ENCODE data around the gene LRCH4. TPM values are rescaled to one million over a fixed set of nuclear protein-coding genes. Genes with fewer than 3 reads are reported as not detected.

Gene LRCH4
- total and polyA plus RNA-seq, 9 of the 15 experiments (the other 6 are each of a cell fraction or from before 2014, with no cell fraction given) = 0.06 to 63.3 (median 15.0) TPM

DNA sequence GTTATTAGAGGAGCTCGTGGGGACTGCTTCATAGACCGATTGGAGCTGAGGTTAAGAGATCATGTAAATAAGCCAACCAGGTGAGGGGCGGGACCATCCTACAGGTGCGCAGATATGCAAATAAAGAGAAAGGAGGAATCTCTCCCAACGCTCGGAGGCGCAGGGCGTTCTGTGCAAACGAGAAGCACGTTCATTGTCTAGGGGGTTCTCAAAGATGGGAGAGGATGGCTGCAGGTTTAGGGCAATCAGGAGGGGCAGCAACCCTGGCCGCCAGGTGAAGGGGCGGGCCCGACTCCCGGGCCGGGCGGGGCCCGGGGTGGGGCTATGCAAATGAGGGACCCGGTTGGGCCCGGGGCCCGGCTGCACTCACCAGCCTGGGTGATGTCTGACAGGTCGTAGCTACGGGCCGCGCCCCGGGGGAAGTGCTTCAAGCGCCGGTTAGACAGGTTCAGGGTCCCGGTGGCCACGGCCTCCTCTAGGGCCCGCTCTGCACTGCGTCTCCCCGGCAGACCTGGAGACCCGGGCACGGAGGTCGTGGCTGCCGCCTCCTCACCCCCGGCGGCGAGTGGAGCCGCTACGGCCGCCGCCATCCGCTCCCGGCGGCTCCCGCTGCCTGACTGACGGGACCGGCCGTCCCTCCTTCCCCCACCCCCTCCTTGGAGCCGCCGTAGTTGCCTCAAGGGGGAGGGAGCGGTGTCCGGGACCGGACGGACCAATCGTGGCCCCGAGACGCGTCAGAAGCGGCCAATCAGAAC is at the start of gene LRCH4 (continued):
- TF ChIP-seq, protein P1, sequence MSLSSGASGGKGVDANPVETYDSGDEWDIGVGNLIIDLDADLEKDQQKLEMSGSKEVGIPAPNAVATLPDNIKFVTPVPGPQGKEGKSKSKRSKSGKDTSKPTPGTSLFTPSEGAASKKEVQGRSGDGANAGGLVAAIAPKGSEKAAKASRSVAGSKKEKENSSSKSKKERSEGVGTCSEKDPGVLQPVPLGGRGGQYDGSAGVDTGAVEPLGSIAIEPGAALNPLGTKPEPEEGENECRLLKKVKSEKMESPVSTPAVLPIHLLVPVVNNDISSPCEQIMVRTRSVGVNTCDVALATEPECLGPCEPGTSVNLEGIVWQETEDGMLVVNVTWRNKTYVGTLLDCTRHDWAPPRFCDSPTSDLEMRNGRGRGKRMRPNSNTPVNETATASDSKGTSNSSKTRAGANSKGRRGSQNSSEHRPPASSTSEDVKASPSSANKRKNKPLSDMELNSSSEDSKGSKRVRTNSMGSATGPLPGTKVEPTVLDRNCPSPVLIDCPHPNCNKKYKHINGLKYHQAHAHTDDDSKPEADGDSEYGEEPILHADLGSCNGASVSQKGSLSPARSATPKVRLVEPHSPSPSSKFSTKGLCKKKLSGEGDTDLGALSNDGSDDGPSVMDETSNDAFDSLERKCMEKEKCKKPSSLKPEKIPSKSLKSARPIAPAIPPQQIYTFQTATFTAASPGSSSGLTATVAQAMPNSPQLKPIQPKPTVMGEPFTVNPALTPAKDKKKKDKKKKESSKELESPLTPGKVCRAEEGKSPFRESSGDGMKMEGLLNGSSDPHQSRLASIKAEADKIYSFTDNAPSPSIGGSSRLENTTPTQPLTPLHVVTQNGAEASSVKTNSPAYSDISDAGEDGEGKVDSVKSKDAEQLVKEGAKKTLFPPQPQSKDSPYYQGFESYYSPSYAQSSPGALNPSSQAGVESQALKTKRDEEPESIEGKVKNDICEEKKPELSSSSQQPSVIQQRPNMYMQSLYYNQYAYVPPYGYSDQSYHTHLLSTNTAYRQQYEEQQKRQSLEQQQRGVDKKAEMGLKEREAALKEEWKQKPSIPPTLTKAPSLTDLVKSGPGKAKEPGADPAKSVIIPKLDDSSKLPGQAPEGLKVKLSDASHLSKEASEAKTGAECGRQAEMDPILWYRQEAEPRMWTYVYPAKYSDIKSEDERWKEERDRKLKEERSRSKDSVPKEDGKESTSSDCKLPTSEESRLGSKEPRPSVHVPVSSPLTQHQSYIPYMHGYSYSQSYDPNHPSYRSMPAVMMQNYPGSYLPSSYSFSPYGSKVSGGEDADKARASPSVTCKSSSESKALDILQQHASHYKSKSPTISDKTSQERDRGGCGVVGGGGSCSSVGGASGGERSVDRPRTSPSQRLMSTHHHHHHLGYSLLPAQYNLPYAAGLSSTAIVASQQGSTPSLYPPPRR (CRISPR knock-in tag; IDR thresholded peaks at IDR 0.05; ENCODE audit: borderline replicate concordance) = no peak
- TF ChIP-seq, protein P2, sequence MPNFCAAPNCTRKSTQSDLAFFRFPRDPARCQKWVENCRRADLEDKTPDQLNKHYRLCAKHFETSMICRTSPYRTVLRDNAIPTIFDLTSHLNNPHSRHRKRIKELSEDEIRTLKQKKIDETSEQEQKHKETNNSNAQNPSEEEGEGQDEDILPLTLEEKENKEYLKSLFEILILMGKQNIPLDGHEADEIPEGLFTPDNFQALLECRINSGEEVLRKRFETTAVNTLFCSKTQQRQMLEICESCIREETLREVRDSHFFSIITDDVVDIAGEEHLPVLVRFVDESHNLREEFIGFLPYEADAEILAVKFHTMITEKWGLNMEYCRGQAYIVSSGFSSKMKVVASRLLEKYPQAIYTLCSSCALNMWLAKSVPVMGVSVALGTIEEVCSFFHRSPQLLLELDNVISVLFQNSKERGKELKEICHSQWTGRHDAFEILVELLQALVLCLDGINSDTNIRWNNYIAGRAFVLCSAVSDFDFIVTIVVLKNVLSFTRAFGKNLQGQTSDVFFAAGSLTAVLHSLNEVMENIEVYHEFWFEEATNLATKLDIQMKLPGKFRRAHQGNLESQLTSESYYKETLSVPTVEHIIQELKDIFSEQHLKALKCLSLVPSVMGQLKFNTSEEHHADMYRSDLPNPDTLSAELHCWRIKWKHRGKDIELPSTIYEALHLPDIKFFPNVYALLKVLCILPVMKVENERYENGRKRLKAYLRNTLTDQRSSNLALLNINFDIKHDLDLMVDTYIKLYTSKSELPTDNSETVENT (CRISPR knock-in tag; IDR thresholded peaks at IDR 0.05) = peak; percentile 96
- TF ChIP-seq, protein P3, sequence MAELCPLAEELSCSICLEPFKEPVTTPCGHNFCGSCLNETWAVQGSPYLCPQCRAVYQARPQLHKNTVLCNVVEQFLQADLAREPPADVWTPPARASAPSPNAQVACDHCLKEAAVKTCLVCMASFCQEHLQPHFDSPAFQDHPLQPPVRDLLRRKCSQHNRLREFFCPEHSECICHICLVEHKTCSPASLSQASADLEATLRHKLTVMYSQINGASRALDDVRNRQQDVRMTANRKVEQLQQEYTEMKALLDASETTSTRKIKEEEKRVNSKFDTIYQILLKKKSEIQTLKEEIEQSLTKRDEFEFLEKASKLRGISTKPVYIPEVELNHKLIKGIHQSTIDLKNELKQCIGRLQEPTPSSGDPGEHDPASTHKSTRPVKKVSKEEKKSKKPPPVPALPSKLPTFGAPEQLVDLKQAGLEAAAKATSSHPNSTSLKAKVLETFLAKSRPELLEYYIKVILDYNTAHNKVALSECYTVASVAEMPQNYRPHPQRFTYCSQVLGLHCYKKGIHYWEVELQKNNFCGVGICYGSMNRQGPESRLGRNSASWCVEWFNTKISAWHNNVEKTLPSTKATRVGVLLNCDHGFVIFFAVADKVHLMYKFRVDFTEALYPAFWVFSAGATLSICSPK (IDR thresholded peaks at IDR 0.05; ENCODE audit: borderline replicate concordance) = no peak
- TF ChIP-seq RB1 (IDR thresholded peaks at IDR 0.05; ENCODE audit: low read depth) (peak; percentile 94), CSDE1 (IDR thresholded peaks at IDR 0.05) (no peak), ESRRA (IDR thresholded peaks at IDR 0.05; ENCODE audit: borderline replicate concordance, low read depth) (no peak; the same call in 1 of the 2 replicates), FOS (IDR thresholded peaks at IDR 0.05; ENCODE audit: extremely low read depth, insufficient read length) (no peak), ETS2 (tag; IDR thresholded peaks at IDR 0.05; ENCODE audit: borderline replicate concordance, poor library complexity, severe bottlenecking) (no peak)
- TF ChIP-seq, protein P4, sequence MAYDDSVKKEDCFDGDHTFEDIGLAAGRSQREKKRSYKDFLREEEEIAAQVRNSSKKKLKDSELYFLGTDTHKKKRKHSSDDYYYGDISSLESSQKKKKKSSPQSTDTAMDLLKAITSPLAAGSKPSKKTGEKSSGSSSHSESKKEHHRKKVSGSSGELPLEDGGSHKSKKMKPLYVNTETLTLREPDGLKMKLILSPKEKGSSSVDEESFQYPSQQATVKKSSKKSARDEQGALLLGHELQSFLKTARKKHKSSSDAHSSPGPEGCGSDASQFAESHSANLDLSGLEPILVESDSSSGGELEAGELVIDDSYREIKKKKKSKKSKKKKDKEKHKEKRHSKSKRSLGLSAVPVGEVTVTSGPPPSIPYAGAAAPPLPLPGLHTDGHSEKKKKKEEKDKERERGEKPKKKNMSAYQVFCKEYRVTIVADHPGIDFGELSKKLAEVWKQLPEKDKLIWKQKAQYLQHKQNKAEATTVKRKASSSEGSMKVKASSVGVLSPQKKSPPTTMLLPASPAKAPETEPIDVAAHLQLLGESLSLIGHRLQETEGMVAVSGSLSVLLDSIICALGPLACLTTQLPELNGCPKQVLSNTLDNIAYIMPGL (CRISPR knock-in tag; IDR thresholded peaks at IDR 0.05) = no peak
- TF ChIP-seq, protein P5, sequence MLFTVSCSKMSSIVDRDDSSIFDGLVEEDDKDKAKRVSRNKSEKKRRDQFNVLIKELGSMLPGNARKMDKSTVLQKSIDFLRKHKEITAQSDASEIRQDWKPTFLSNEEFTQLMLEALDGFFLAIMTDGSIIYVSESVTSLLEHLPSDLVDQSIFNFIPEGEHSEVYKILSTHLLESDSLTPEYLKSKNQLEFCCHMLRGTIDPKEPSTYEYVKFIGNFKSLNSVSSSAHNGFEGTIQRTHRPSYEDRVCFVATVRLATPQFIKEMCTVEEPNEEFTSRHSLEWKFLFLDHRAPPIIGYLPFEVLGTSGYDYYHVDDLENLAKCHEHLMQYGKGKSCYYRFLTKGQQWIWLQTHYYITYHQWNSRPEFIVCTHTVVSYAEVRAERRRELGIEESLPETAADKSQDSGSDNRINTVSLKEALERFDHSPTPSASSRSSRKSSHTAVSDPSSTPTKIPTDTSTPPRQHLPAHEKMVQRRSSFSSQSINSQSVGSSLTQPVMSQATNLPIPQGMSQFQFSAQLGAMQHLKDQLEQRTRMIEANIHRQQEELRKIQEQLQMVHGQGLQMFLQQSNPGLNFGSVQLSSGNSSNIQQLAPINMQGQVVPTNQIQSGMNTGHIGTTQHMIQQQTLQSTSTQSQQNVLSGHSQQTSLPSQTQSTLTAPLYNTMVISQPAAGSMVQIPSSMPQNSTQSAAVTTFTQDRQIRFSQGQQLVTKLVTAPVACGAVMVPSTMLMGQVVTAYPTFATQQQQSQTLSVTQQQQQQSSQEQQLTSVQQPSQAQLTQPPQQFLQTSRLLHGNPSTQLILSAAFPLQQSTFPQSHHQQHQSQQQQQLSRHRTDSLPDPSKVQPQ (CRISPR knock-in tag; IDR thresholded peaks at IDR 0.05; ENCODE audit: borderline replicate concordance) = peak; percentile 15; the same call in 1 of the 2 replicates
- TF ChIP-seq, protein P6, sequence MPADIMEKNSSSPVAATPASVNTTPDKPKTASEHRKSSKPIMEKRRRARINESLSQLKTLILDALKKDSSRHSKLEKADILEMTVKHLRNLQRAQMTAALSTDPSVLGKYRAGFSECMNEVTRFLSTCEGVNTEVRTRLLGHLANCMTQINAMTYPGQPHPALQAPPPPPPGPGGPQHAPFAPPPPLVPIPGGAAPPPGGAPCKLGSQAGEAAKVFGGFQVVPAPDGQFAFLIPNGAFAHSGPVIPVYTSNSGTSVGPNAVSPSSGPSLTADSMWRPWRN (IDR thresholded peaks at IDR 0.05; ENCODE audit: low read depth) = no peak

Measured in K562 (cell line).